HL-60 (cell line): ENCODE measurements around the gene DCPS.
A peak's percentile ranks its signal among the peaks of the same experiment; 100 is the strongest.

Experiments
- DNase-seq, 2 experiments: peaks; one replicate each; pipeline ENCODE4 v3.0.0-alpha.2; 2010 to 2020; ENCODE audit warnings: low read depth in 1 of 2, low spot score in 1 of 2
- H3K27ac ChIP-seq: fragments of 250-450 bp; sonication (Bioruptor Pico); replicated peaks from 2 replicates; pipeline ENCODE4 v1.5.1; 2020; ENCODE audit warnings: mild to moderate bottlenecking, moderate library complexity
- H3K27me3 ChIP-seq: fragments of 250-450 bp; sonication (Bioruptor Pico); 2 replicates; pipeline ENCODE4 v1.5.1; 2021; ENCODE audit warnings: mild to moderate bottlenecking, moderate library complexity; ENCODE audit not compliant: insufficient read depth, poor library complexity, severe bottlenecking
- H3K4me3 ChIP-seq: replicated peaks from 2 replicates; pipeline ENCODE4 v1.5.1; 2011; ENCODE audit warnings: mild to moderate bottlenecking, control low read depth, low read length; ENCODE audit not compliant: insufficient read depth
- GABPA ChIP-seq: IDR thresholded peaks from 2 replicates; pipeline ENCODE4 v1.6.1; 2012; ENCODE audit warnings: low read depth
- POLR2AphosphoS5 ChIP-seq: IDR thresholded peaks from 2 replicates; pipeline ENCODE4 v1.6.1; 2012; ENCODE audit warnings: low read depth
- SPI1 ChIP-seq: IDR thresholded peaks from 2 replicates; pipeline ENCODE4 v1.6.1; 2012; ENCODE audit warnings: low read depth, mild to moderate bottlenecking, borderline replicate concordance
- TF ChIP-seq, protein P1 (sequence below): IDR thresholded peaks from one replicate; pipeline ENCODE4 v1.5.1; 2011; ENCODE audit warnings: low read length, control low read depth, inconsistent platforms; ENCODE audit not compliant: insufficient read depth
- TF ChIP-seq, protein P2 (sequence below): IDR thresholded peaks from 2 replicates; pipeline ENCODE4 v1.6.1; 2012; ENCODE audit warnings: low read depth; ENCODE audit not compliant: insufficient replicate concordance

DCPS gene

DNA sequence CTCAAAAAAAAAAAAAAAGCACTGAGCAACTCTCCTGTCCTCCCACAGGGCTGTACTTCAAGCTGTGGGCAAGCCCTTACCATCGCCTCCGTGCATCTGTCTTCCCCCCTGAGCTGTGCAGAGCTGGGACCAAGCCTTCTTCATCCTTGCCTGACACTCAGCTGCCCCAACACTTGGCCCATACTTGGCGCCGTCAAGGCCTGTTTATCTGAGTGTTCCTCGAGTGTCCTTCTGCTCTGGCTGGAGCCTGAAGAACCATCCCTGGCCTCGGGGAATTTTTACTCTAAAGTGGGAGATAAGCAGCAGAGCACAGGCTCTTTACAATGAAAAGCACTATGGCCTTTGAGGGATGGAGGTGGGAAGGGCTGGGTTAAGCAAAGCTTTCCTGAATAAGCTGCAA lies 22.6 kb upstream of the DCPS start:
- H3K4me3 ChIP-seq: no peak overlapping the region
- TF ChIP-seq SPI1 (no peak), POLR2AphosphoS5 (no peak)
- TF ChIP-seq, protein P1, sequence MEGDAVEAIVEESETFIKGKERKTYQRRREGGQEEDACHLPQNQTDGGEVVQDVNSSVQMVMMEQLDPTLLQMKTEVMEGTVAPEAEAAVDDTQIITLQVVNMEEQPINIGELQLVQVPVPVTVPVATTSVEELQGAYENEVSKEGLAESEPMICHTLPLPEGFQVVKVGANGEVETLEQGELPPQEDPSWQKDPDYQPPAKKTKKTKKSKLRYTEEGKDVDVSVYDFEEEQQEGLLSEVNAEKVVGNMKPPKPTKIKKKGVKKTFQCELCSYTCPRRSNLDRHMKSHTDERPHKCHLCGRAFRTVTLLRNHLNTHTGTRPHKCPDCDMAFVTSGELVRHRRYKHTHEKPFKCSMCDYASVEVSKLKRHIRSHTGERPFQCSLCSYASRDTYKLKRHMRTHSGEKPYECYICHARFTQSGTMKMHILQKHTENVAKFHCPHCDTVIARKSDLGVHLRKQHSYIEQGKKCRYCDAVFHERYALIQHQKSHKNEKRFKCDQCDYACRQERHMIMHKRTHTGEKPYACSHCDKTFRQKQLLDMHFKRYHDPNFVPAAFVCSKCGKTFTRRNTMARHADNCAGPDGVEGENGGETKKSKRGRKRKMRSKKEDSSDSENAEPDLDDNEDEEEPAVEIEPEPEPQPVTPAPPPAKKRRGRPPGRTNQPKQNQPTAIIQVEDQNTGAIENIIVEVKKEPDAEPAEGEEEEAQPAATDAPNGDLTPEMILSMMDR: no peak
- TF ChIP-seq, protein P2, sequence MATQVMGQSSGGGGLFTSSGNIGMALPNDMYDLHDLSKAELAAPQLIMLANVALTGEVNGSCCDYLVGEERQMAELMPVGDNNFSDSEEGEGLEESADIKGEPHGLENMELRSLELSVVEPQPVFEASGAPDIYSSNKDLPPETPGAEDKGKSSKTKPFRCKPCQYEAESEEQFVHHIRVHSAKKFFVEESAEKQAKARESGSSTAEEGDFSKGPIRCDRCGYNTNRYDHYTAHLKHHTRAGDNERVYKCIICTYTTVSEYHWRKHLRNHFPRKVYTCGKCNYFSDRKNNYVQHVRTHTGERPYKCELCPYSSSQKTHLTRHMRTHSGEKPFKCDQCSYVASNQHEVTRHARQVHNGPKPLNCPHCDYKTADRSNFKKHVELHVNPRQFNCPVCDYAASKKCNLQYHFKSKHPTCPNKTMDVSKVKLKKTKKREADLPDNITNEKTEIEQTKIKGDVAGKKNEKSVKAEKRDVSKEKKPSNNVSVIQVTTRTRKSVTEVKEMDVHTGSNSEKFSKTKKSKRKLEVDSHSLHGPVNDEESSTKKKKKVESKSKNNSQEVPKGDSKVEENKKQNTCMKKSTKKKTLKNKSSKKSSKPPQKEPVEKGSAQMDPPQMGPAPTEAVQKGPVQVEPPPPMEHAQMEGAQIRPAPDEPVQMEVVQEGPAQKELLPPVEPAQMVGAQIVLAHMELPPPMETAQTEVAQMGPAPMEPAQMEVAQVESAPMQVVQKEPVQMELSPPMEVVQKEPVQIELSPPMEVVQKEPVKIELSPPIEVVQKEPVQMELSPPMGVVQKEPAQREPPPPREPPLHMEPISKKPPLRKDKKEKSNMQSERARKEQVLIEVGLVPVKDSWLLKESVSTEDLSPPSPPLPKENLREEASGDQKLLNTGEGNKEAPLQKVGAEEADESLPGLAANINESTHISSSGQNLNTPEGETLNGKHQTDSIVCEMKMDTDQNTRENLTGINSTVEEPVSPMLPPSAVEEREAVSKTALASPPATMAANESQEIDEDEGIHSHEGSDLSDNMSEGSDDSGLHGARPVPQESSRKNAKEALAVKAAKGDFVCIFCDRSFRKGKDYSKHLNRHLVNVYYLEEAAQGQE: no peak
- H3K27me3 ChIP-seq: no peaks in the 10 kb centered on the region
- peak overlapping the region; percentile 61 for H3K27ac ChIP-seq
- DNase-seq: no peak

DNA sequence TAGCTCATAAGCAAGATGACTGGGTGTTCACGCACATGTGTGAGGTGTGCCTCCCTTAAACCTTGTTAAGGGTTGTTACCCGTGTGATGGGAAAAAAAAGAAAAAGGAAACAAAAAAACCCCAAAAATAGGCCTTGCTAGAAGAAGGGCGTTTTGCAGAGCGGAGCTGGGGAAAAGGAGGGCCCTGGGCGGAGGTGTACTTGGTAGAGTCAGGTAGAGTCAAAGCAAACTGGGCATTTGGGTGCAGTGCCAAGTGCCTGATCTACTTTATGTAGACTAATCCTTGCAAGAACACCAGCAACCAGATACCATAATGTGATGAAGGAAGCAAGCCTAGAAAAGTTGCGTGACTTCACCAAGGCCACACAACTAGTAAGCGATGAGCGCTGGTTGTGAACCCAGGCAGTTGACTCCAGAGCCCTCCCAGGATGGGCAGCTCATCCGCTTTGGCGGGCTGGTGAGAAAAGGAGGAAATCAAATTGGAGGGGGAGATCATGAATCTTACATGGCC lies 22.1 kb upstream of the DCPS start:
- no peak overlapping the region for H3K4me3 ChIP-seq
- no peak overlapping the region for H3K27ac ChIP-seq
- no peak for DNase-seq
- TF ChIP-seq POLR2AphosphoS5: no peak
- TF ChIP-seq GABPA: no peak
- TF ChIP-seq, protein P2: no peak
- no peak for TF ChIP-seq SPI1
- TF ChIP-seq, protein P1: no peak
- no peaks in the 10 kb centered on the region for H3K27me3 ChIP-seq

DNA sequence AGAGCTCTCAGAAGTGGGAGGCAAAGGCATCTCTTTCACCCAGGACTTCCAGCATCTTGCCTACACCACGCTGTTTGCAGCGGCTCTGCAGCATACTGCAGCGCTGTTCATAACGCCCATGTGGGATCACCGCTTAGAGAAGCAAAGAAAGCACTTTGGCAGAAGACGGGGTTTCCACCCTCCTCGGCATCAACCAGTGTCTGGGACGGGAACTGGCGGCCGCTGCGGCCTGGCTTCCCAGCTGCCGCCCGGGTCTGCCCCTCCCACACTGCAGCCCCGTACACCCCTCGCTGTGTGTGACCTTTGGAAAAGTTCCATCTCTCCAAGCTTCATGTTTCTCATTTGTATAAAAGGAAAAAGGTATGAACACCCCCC lies 21.5 kb upstream of the DCPS start:
- no peak for TF ChIP-seq POLR2AphosphoS5
- H3K27ac ChIP-seq: peak overlapping the region; percentile 82
- peak overlapping the region; percentile 68 for H3K4me3 ChIP-seq
- DNase-seq: peak in 1 of 2 experiments; percentile 55
- no peaks in the 10 kb centered on the region for H3K27me3 ChIP-seq

DNA sequence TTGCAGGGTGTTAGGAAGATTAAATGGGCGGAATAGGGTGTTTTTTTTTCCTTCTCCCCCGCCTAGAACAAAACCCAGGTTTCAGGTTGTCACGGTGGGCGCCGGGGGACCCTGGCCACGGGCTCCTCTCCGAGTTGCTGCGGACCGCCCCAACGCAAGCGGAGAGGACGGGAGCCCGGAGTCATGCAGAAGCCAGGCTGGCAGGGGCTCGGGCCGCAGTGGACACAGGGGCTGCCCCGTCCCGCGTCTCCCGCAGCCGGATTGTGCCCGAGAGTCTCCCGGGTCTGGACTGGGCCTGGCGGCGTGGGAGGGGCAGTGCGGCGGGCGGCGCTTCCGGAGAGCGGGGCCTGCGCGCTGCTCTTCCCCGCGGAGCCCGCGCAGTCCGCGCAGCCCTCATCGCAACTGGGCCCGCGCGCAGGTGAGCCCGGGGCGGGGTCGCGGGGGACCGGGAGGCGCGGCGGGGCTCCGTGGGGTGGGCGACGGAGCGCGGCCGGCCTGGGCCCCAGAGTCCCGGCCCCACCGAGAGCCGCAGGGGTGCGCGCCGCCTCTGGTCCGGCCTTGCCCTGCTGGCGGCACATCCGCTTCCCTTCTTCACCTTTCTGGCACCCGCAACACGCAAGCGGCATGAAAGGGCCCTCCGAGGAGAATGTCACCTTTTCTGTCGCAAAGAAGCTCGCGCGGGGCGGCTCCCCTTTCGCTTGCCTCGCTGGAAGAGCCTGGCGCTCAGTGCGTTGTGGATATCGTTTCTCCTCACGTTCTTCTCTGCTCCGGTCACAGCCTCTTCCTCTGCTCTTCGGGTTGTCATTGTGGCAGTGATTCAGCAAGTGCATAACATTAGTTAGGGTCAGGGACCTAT lies 20.9 kb upstream of the DCPS start, which contains the start of gene TIRAP:
TSS of gene TIRAP (plus strand) at position 358 of the 856 bp plus-strand sequence. CDS start 7,802 bp downstream, outside the sequence.
- H3K27ac ChIP-seq: peak within 1 kb of the TSS; percentile 82
- DNase-seq: peak; percentile 53 to 57
- TF ChIP-seq, protein P2: no peak
- TF ChIP-seq SPI1: 0 out of 2 replicates have a peak, but pooled peaks have one; percentile 0
- TF ChIP-seq, protein P1: no peak
- peak; percentile 67 for TF ChIP-seq GABPA
- TF ChIP-seq POLR2AphosphoS5: peak; percentile 47; the same call in 1 of the 2 replicates
- peak within 1 kb of the TSS; percentile 68 for H3K4me3 ChIP-seq
- H3K27me3 ChIP-seq: no peaks in the 10 kb centered on the region
